HCT116 (cell line): ENCODE results near the gene KIF5A. TPM values are rescaled to one million over a fixed set of nuclear protein-coding genes. Genes with fewer than 3 reads are reported as not detected.

Experiments used
- ATAC-seq: fragments of 200-7000 bp; cut with Tn5 transposase; 2 replicates; pipeline ENCODE4 v1.9.1; 2020; ENCODE audit warnings: mild to moderate bottlenecking, moderate library complexity
- BruUV-seq: library from RNA; stranded (reverse); fragments of 400-500 nt; replicated peaks from 2 replicates; lab custom pipeline; 2021; lab: Mats Ljungman, UMichigan
- CTCF ChIA-PET: fragments of 300-600 bp; sonication (Branson Sonifier 250); formaldehyde crosslinking; loops from one replicate; lab custom pipeline; 2021; ENCODE audit warnings: antibody characterized with exemption; lab: Charles Lee
- POLR2A ChIA-PET: fragments of 300-600, 350-600 bp; sonication (Branson Sonifier 250); formaldehyde crosslinking; loops from one replicate; lab custom pipeline; 2021; ENCODE audit warnings: antibody characterized with exemption; lab: Charles Lee
- RAD21 ChIA-PET, 2 experiments: fragments of 300-600 bp; sonication (Branson Sonifier 250); formaldehyde crosslinking; loops; one replicate each; lab custom pipeline; 2023; ENCODE audit warnings: low total read pairs in 2 of 2; ENCODE audit not compliant: uncharacterized antibody in 2 of 2, unreplicated experiment in 2 of 2, low non-redundant PET in 1 of 2; lab: Charles Lee
- DNase-seq: peaks from one replicate; pipeline ENCODE4 v3.0.0-alpha.2; 2010; ENCODE audit warnings: low read depth, low spot score
- H2AFZ ChIP-seq: fragments of 200-600 bp; shearing (Covaris generic), sonication (generic); 2 replicates; pipeline ENCODE4 v1.6.1; 2017; ENCODE audit warnings: low read depth, mixed run types, mixed read lengths, antibody characterized with exemption, low read length; ENCODE audit not compliant: poor library complexity, severe bottlenecking
- H3K27ac ChIP-seq: 2 replicates; pipeline ENCODE4 v1.5.1; 2012; ENCODE audit warnings: low read depth, low read length
- H3K27me3 ChIP-seq: fragments of 200-600 bp; sonication (generic); 2 replicates; pipeline ENCODE4 v1.6.1; 2016; ENCODE audit warnings: mixed run types, low read length, mixed read lengths; ENCODE audit not compliant: insufficient read depth
- H3K36me3 ChIP-seq, 2 experiments: fragments of 200-500 bp in 1 of 2; fragments of 200-600 bp in 1 of 2; sonication (Bioruptor generic) in 1 of 2; sonication (generic) in 1 of 2; 2 replicates each; pipeline versions ENCODE4 v1.5.1 to v1.6.1; 2014 to 2016; ENCODE audit warnings: low read length in 2 of 2, inconsistent platforms in 1 of 2, mixed read lengths in 1 of 2, mixed run types in 1 of 2; ENCODE audit not compliant: insufficient read depth in 2 of 2, control insufficient read depth in 1 of 2
- H3K4me1 ChIP-seq, 2 experiments: fragments of 200-600 bp in 1 of 2; sonication (generic) in 1 of 2; 2 replicates each; pipeline versions ENCODE4 v1.5.1 to v1.6.1; 2012 to 2017; ENCODE audit warnings: low read length in 2 of 2, inconsistent platforms in 1 of 2, mild to moderate bottlenecking in 1 of 2, mixed read lengths in 1 of 2, mixed run types in 1 of 2, moderate library complexity in 1 of 2; ENCODE audit not compliant: insufficient read depth in 2 of 2, control insufficient read depth in 1 of 2
- H3K4me2 ChIP-seq: fragments of 200-600 bp; sonication (generic); 2 replicates; pipeline ENCODE4 v1.6.1; 2017; ENCODE audit warnings: mixed run types, low read length, mixed read lengths
- H3K4me3 ChIP-seq, 2 experiments: fragments of 200-600 bp in 1 of 2; sonication (generic) in 1 of 2; replicated peaks in 1 of 2; 2 replicates each; pipeline ENCODE4 v1.5.1; 2011 to 2016; ENCODE audit warnings: low read length in 2 of 2, control low read depth in 1 of 2, low read depth in 1 of 2, mild to moderate bottlenecking in 1 of 2, mixed read lengths in 1 of 2, mixed run types in 1 of 2
- H3K79me2 ChIP-seq: fragments of 200-600 bp; sonication (generic); 2 replicates; pipeline ENCODE4 v1.6.1; 2017; ENCODE audit warnings: mild to moderate bottlenecking, mixed run types, low read length, moderate library complexity, mixed read lengths; ENCODE audit not compliant: insufficient read depth
- H3K9ac ChIP-seq: fragments of 200-600 bp; sonication (generic); 2 replicates; pipeline ENCODE4 v1.6.1; 2016; ENCODE audit warnings: low read length, mixed read lengths
- H3K9me2 ChIP-seq: fragments of 200-600 bp; sonication (generic), shearing (Covaris generic); 2 replicates; pipeline ENCODE4 v1.6.1; 2017; ENCODE audit warnings: mixed run types, mild to moderate bottlenecking, moderate library complexity; ENCODE audit not compliant: insufficient read depth
- H3K9me3 ChIP-seq, 2 experiments: fragments of 200-500 bp in 1 of 2; fragments of 200-600 bp in 1 of 2; sonication (Bioruptor generic) in 1 of 2; sonication (generic) in 1 of 2; 2 replicates each; pipeline ENCODE4 v1.6.1; 2014 to 2017; ENCODE audit warnings: low read length in 2 of 2, mixed read lengths in 2 of 2, inconsistent platforms in 1 of 2, low read depth in 1 of 2, mild to moderate bottlenecking in 1 of 2, mixed run types in 1 of 2, moderate library complexity in 1 of 2; ENCODE audit not compliant: control insufficient read depth in 1 of 2, insufficient read depth in 1 of 2
- H4K20me1 ChIP-seq: fragments of 200-600 bp; sonication (generic), shearing (Covaris generic); 2 replicates; pipeline ENCODE4 v1.6.1; 2017; ENCODE audit warnings: mixed run types, mild to moderate bottlenecking, moderate library complexity; ENCODE audit not compliant: insufficient read depth
- CBX3 ChIP-seq: IDR thresholded peaks from 2 replicates; pipeline ENCODE4 v1.6.1; 2012; ENCODE audit warnings: low read depth
- CEBPB ChIP-seq: IDR thresholded peaks from 2 replicates; pipeline ENCODE4 v1.6.1; 2012; ENCODE audit warnings: low read depth
- EZH2 ChIP-seq: fragments of 200-600 bp; sonication (generic); IDR thresholded peaks from 2 replicates; pipeline ENCODE4 v1.6.1; 2017; ENCODE audit warnings: antibody characterized with exemption, mixed run types
- EZH2phosphoT487 ChIP-seq: fragments of 200-600 bp; IDR thresholded peaks from 2 replicates; pipeline ENCODE4 v1.6.1; 2018; ENCODE audit warnings: antibody characterized with exemption, borderline replicate concordance
- FOSL1 ChIP-seq: IDR thresholded peaks from 2 replicates; pipeline ENCODE4 v1.6.1; 2012; ENCODE audit warnings: low read depth
- POLR2A ChIP-seq: IDR thresholded peaks from 2 replicates; pipeline ENCODE4 v1.7.0; 2011; ENCODE audit warnings: borderline replicate concordance; ENCODE audit not compliant: insufficient read depth, insufficient read length; ENCODE audit errors: extremely low read depth
- POLR2AphosphoS5 ChIP-seq: IDR thresholded peaks from 2 replicates; pipeline ENCODE4 v1.6.1; 2011; ENCODE audit warnings: mild to moderate bottlenecking, low read depth, low read length, moderate library complexity
- RAD21 ChIP-seq: IDR thresholded peaks from 2 replicates; pipeline ENCODE4 v1.6.1; 2012; ENCODE audit warnings: low read depth, mild to moderate bottlenecking
- SIN3A ChIP-seq: IDR thresholded peaks from 2 replicates; pipeline ENCODE4 v1.6.1; 2012; ENCODE audit warnings: low read depth
- SP1 ChIP-seq: IDR thresholded peaks from 2 replicates; pipeline ENCODE4 v1.6.1; 2012; ENCODE audit warnings: low read depth
- SRF ChIP-seq: IDR thresholded peaks from 2 replicates; pipeline ENCODE4 v1.6.1; 2012; ENCODE audit warnings: low read depth
- TCF7L2 ChIP-seq: IDR thresholded peaks from 2 replicates; pipeline ENCODE4 v1.7.0; 2011; ENCODE audit warnings: borderline replicate concordance, inconsistent platforms; ENCODE audit not compliant: insufficient read depth, insufficient read length; ENCODE audit errors: extremely low read depth
- YY1 ChIP-seq: IDR thresholded peaks from 2 replicates; pipeline ENCODE4 v1.6.1; 2011; ENCODE audit warnings: low read length, low read depth, moderate library complexity, mild to moderate bottlenecking; ENCODE audit not compliant: insufficient replicate concordance; ENCODE audit errors: extremely low read depth
- ZNF274 ChIP-seq: fragments of 200-500 bp; sonication (Bioruptor generic); IDR thresholded peaks from 2 replicates; pipeline ENCODE4 v1.6.1; 2014; ENCODE audit warnings: mild to moderate bottlenecking, low read depth, low read length, inconsistent platforms
- intact Hi-C: fragments of 100-400 bp; cut with micrococcal nuclease; formaldehyde crosslinking; loops from 2 replicates; pipeline ENCODE4 v1.10.0; 2022
- total RNA-seq: library from RNA; stranded (reverse); gene quantifications from one replicate; pipeline ENCODE4 v1.2.1, GENCODE V29; 2021; ENCODE audit not compliant: unreplicated experiment
- TF ChIP-seq, protein P1 (sequence below): IDR thresholded peaks from 2 replicates; pipeline ENCODE4 v1.6.1; 2012
- TF ChIP-seq, protein P2 (sequence below): IDR thresholded peaks from 2 replicates; pipeline ENCODE4 v1.6.1; 2012
- TF ChIP-seq, protein P3 (sequence below): IDR thresholded peaks from 2 replicates; pipeline ENCODE4 v1.6.1; 2011; ENCODE audit warnings: mild to moderate bottlenecking, low read length, moderate library complexity; ENCODE audit not compliant: insufficient replicate concordance; ENCODE audit errors: extremely low read depth

The KIF5A gene
- total RNA-seq, 1 experiment from 2014 or later, result 5.2 TPM

GRCh38 chr12:57541001-57541400 lies 8.8 kb upstream of the KIF5A start (continued):
- no peak for TF ChIP-seq ZNF274

GRCh38 chr12:57541717-57542116 lies 8.1 kb upstream of the KIF5A start:
- RAD21 ChIA-PET, result no interaction called here

More at GRCh38 chr12:57541717-57542116, 8.1 kb upstream of the KIF5A start:
- peaks cover 22% of the 10 kb centered on the region for H3K79me2 ChIP-seq
- peaks cover 6 to 8% of the 10 kb centered on the region in 2 experiments; a peak in 3 of 4 replicates for H3K4me1 ChIP-seq
- no TSS peak for BruUV-seq
- no peak overlapping the region for H3K4me2 ChIP-seq
- POLR2A ChIA-PET, result no interaction called here
- H3K4me3 ChIP-seq, result no peak overlapping the region
- H3K27ac ChIP-seq, result no peak overlapping the region
- H3K9me3 ChIP-seq, result no peaks in the 10 kb centered on the region
- no peak for DNase-seq
- CTCF ChIA-PET, result interaction anchor here (0.6 kb wide), 1 partner anchor 44 kb away, joined by 3 read pairs; no protein-coding TSS in a partner anchor
- intact Hi-C loops, result no loop called here
- no peak overlapping the region for H3K9ac ChIP-seq
- TF ChIP-seq EZH2 (no peak), POLR2A (no peak), YY1 (no peak), SP1 (no peak), SIN3A (no peak), ZNF274 (no peak), RAD21 (no peak), EZH2phosphoT487 (no peak), SRF (no peak), TCF7L2 (no peak), CEBPB (no peak), FOSL1 (no peak), CBX3 (no peak), POLR2AphosphoS5 (no peak)
- TF ChIP-seq, protein P1, sequence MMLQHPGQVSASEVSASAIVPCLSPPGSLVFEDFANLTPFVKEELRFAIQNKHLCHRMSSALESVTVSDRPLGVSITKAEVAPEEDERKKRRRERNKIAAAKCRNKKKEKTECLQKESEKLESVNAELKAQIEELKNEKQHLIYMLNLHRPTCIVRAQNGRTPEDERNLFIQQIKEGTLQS, result no peak
- TF ChIP-seq, protein P2, sequence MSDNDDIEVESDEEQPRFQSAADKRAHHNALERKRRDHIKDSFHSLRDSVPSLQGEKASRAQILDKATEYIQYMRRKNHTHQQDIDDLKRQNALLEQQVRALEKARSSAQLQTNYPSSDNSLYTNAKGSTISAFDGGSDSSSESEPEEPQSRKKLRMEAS, result no peak
- TF ChIP-seq, protein P3, sequence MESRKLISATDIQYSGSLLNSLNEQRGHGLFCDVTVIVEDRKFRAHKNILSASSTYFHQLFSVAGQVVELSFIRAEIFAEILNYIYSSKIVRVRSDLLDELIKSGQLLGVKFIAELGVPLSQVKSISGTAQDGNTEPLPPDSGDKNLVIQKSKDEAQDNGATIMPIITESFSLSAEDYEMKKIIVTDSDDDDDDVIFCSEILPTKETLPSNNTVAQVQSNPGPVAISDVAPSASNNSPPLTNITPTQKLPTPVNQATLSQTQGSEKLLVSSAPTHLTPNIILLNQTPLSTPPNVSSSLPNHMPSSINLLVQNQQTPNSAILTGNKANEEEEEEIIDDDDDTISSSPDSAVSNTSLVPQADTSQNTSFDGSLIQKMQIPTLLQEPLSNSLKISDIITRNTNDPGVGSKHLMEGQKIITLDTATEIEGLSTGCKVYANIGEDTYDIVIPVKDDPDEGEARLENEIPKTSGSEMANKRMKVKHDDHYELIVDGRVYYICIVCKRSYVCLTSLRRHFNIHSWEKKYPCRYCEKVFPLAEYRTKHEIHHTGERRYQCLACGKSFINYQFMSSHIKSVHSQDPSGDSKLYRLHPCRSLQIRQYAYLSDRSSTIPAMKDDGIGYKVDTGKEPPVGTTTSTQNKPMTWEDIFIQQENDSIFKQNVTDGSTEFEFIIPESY, result no peak
- no peak overlapping the region for H2AFZ ChIP-seq
- no peaks in the 10 kb centered on the region for H3K9me2 ChIP-seq
- H3K36me3 ChIP-seq, result peaks cover 4 to 8% of the 10 kb centered on the region in 2 experiments; a peak in 2 of 4 replicates
- ATAC-seq, result no peak
- no peaks in the 10 kb centered on the region for H4K20me1 ChIP-seq
- no peaks in the 10 kb centered on the region for H3K27me3 ChIP-seq
